MV-4-11 (cell line): ENCODE data around the gene NRSN2.

Experiments
- DNase-seq: peaks from one replicate; lab custom pipeline; 2025; lab: John Stamatoyannopoulos, UW

NRSN2 gene, protein sequence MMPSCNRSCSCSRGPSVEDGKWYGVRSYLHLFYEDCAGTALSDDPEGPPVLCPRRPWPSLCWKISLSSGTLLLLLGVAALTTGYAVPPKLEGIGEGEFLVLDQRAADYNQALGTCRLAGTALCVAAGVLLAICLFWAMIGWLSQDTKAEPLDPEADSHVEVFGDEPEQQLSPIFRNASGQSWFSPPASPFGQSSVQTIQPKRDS

DNA sequence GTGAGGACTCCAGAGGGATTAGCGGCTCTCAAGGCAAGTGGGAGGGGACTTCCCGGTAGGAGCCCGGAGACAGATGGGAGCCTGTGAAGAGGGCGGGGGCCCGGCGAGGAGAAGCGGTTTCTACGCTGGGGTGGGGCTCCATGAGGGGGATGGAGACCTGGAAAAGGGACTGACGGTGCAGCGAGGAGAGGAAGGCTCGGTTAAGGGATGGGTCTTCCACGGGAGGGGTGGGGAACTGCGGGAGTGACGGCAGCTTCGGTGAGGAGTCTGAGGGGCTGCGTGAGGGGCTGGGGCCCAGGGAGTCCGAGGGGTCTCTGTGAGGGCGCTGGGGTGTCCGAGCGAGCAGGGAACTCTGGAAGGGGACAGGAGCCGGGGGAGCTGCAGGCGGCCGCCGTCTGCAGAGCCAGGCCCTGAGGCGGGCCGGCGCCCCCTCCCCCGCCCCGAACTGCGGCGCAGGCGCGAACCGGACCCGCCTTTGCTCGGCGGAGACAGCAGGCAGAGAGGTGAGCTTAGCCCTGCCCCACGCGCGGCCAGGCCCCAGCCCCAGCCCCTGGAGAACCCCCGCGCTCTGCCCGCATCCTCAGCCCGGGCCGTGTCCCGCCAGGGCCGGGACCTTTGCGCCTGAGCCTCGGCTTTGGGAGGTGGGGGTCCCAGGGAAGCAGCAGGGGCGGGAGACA is at the start of gene NRSN2:
Gene NRSN2 (plus strand): TSS at position 472 of the 677 bp plus-strand sequence. CDS start 2,533 bp downstream, outside the sequence.
- DNase-seq = no peak

DNA sequence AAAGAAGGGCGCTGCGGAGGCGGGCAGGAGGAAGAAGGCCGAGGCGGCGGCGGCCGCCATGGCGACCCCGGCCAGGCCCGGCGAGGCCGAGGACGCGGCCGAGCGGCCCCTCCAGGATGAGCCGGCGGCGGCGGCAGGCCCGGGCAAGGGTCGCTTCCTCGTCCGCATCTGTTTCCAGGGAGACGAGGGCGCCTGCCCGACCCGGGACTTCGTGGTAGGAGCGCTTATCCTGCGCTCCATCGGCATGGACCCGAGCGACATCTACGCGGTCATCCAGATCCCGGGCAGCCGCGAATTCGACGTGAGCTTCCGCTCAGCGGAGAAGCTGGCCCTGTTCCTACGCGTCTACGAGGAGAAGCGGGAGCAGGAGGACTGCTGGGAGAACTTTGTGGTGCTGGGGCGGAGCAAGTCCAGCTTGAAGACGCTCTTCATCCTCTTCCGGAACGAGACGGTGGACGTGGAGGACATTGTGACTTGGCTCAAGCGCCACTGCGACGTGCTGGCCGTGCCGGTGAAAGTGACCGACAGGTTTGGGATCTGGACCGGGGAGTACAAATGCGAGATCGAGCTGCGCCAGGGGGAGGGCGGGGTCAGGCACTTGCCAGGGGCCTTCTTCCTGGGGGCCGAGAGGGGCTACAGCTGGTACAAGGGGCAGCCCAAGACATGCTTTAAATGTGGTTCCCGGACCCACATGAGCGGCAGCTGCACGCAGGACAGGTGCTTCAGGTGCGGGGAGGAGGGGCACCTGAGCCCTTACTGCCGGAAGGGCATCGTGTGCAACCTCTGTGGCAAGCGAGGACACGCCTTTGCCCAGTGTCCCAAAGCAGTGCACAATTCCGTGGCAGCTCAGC is 48.8 kb upstream of the NRSN2 start:
- peak; percentile 65 for DNase-seq

DNA sequence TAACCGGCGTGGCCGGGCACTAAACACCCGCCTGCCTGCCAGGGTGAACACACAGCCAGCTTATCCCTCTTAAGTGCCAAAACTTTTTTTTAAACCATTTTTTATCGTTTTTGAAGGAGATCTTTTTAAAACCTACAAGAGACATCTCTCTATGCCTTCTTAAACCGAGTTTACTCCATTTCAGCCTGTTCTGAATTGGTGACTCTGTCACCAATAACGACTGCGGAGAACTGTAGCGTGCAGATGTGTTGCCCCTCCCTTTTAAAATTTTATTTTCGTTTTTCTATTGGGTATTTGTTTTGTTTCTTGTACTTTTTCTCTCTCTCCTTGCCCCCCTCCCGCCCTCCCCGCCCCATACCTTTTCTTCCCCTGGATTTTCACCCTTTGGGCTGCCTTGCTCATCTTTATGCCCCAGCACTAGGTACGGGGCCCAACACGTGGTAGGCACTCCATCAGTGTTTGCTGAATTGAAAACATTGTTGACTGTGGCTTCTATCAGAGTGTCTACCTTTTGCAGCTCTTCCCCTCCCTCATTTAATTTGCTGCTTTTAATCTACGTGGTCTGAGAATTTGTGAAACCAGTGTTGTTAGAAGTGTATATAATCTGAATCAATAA is 48.0 kb upstream of the NRSN2 start:
- no peak for DNase-seq

DNA sequence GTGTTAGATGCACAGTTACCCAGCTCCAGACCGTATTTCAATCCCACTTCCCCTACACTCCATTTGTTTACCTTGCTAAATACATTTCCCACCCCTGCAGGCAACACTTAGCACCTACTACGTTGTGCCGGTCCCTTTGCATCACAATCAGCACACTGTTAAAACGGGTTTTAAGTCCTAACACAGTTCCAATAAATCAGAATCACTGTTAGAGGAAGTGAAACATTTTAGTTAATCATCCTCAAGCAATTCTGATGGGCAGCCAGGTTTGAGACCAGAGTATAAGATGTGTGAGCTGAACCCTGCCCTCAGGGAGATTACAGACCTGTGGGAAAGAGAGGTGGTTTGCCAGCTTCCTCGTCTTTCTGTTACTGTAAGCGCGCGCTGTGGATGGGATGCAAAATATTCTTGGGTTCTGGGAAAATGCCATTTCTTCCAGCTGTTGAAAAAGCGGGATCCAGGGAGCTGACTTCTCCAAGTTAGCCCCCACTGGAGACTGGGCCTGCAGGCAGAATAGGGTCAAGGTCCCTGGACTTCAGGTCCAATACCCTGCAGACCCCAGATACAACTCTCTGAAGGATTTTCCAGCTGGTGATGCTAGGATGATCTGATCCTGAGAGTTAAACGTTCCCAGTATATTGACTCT is 46.4 kb upstream of the NRSN2 start:
- DNase-seq = peak; percentile 66

DNA sequence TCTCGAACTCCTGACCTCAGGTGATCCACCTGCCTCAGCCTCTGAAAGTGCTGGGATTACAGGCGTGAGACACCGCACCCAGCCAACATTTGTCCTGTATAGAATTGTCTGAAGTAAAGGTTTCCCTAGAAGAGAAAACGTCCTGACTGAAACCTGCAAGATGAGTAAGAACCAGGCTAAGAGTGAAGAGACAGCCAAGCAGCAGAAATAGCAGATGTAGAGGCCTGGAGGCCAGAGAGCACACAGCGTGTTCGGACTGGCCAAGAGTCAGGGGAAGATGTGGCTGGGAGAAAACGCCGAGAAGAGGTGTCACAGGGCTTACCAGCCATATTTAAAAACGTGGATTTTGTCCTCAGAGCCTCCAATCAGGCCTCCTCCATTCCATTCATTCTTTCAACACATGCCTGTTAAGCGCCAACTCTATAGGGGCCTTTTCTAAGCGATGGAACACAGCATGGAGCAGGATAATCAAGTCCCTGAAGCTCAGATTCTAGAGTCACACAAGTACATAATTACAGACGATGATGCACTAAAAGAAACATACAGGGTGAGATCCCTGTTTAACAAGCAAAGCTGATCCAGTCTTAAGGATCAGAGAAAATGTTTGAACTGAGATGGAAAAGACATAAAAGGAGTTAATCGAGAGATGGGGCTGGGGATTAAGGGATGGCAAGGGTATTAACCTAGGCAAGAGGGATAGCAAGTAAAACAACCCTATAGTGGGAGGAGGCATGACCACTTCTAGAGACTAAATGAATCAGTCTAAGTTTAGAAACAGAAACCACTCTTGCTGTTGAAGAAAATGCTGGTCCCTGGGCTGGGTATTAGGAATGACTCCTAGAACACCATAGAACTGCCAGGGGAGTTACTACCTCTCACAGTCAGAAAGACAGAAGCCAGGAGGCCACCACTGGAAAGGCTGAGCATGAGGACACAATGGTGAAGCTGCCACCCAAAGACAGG is 44.7 kb upstream of the NRSN2 start:
- no peak for DNase-seq

DNA sequence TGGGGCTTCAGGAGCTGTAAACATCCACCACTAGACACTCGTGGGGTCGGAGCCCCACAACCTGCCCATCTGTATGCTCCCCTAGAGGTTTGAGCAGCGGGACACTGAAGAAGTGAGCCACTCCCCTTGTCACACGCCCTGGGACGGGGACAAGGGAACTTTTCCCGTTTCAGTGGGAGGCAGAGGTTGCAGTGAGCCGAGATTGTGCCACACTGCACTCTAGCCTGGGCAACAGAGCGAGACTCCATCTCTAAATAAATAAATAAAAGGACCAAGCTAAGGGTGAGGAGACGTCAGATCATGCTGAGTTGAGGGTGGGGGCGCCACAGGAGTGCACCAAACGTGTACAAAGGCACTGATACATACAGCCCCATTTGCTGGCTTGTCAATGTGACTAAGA is 41.2 kb upstream of the NRSN2 start:
- no peak for DNase-seq

DNA sequence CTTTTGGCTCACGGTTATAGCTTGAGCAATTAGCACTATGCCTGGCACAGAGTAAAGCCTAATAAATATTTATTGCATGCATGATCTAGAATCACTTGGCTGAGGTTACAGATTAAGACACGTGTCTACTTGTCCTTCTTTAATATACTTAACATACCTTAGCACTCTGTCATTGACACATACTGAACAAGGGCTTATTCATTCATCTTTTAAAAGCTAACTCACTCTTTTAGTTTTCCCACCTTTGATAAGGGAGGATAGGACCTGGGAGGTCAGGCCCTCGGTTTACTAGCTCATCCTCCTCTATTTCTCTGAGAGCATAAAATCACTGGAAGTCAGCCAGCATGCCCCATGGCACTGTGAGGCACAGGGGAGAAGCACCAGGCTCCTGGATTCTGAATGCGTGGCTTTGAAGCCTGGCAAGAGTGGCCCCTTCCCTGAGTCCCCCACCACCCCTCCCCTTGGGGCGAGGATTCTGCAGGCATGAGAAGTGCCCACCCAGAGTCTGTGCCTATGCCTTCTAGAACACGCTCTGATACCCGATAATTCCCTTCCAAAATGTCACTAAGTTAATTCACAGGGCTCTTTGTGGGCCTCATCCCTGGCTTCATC is 38.4 kb upstream of the NRSN2 start:
- no peak for DNase-seq

DNA sequence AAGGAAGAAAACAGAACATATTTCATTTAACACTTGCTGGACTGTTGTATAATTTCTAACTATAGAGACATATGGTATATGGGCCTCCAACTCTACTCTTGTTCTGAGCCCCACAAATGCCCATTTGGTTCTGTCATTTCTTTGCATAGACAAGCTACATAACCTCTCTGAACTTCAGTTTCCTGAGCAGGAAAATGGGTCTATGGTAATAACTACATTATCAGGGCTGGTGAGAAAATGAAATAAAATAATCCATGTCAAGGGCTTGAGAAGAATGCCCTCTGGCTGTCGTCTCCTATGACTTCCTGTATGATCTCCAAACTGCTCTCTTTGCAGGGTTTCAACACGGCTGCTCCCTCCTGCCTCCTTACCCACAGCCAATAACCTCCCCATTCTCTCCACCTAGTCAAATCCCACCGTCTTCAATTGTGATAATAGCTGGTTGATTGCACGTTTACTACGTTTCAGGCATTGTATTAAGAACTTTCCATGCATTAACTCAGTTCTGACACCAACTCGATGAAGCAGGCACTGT is 37.5 kb upstream of the NRSN2 start:
- DNase-seq = peak; percentile 32

DNA sequence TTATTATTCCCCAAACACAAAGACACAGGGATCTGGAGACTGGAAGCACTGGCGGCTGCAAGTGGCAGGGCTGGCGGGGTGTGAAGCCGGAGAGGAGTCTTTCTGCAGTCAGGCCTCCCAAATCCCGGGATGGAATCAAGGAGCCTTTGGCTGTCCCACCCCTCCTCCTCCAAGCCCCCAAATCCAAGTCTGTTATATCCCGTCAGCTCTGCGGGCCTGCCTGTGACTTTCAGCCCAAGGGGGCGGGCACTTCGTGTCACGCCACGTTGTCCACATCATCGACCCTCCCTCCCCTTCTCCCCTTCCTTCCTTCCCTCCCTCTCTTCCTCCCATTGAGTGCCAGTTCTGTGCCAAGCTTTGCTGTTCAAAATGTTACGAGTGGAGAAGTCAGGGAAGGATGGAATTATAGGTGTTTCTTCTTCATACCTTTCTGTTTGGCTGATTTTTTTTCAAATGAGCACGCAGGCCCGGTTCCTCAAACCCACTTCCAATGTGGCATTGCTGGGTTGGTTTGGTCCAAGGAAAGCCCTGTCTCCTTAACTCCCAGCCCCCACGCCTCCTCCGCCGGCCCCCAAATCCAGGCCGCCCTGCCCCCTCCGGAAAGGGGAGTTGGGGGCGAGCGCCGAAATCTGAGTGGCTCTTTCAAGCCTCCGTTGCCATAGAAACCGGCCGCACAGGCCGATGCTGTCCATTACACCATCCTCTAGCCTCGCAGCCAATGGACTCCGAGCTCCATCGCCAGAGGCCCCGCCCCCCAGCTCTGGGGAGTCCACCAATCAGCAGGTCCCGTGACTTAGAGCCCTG is 36.9 kb upstream of the NRSN2 start:
- DNase-seq = peak; percentile 98

DNA sequence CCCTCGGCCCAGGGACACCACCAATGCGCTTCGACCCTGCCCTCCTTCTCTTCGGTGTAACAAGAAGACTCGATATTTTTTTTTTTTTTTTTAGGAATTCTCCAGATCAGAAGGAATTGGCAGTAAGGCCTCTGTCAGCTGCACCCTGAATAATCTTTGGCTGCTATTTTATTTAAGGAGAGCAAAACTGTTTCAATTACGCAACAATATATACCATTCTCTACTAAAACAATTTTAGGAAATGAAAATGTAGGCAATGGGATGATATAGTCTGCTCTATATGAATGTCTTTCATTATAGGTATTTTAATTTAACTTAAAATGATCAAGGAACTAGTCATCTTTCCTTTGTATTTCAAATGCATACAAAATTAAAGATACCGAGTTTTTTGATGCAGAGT is 36.3 kb upstream of the NRSN2 start:
- no peak for DNase-seq

DNA sequence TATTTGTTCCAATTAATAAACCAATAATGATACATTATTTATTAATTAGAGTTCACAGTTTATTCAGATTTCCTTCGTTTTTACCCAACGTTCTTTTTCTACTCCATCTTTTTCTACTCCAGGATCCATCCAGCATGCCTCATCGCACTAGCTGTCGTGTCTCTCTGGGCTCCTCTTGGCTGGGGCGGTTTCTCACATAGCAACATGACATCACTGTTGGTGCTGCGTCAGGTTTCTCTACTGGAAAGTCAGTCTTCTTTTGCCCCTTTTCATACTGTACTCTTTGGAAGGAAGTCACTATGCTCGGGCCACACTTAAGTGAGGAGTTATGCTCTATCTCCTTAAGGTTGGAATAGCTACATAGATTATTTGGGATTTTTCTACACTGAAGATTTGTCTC is 35.3 kb upstream of the NRSN2 start:
- no peak for DNase-seq

DNA sequence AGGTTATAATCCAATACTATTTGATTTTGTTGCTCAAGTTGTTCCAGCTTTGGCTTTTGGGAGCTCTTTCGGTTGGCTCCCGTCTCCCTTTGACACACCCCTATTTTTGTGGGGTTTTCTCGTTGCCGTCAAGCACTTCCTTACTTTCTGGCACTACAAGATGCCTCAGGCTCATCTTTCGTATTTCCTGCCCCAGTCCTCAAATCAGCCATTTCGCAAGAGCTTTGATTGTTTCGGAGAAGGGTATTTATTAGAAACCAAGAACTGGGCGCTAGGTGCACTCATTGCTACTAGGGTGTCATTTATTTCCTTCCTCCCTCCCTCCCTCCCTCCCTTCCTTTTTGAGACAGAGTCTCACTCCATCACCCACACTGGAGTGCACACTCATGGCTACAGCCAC is 34.8 kb upstream of the NRSN2 start:
- peak; percentile 44 for DNase-seq

DNA sequence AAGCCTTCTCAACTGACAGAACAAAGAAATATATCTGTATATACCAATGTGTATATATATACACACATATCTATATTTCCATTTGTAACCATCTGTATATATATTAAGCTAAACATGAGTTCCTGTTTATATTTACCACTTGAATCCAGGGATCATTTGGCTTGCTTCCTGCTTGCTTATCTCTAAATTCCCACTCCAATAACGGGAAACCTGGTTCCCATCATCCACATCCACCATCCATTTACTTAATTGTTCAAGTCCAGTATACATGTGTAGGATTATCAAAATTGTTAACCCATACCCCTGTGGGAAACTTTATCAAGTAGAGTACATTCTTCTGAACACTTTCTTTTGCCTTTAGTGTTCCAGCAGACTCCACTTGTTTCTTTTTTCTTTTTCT is 34.0 kb upstream of the NRSN2 start:
- DNase-seq = no peak

DNA sequence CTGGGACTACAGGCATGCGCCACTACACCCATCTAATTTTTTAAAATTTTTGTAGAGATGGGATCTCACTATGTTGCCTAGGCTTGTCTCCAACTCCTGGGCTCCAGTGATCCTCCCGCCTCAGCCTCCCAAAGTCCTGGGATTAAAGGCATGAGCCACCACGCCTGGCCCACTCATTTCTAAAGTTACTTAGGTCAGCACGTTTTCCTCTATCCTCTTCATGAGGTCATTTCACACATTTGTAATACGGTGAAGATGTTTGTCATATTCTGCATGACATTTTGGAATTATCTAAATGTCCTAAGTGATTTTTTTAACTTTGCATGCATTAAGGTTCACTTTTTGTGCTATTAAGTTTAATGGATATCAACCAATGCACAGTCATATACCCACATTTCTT is 33.5 kb upstream of the NRSN2 start:
- no peak for DNase-seq

DNA sequence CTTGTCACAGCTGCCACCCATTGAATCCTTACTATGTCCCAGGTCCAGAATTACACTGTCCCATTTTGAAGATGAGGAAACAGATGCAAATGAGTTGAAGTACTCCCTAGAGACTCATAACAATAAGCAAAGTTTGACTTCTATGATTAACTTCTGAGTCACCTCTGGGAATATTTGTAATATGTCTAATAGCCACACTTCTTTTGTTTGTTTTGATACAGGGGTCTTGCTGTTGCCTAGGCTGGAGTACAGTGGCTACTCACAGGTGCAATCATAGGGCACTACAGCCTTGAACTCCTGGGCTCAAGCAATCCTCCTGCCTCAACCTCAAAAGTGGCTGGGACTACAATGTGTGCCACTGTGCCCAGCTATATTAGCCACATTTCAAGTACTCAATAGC is 33.0 kb upstream of the NRSN2 start:
- DNase-seq = no peak

DNA sequence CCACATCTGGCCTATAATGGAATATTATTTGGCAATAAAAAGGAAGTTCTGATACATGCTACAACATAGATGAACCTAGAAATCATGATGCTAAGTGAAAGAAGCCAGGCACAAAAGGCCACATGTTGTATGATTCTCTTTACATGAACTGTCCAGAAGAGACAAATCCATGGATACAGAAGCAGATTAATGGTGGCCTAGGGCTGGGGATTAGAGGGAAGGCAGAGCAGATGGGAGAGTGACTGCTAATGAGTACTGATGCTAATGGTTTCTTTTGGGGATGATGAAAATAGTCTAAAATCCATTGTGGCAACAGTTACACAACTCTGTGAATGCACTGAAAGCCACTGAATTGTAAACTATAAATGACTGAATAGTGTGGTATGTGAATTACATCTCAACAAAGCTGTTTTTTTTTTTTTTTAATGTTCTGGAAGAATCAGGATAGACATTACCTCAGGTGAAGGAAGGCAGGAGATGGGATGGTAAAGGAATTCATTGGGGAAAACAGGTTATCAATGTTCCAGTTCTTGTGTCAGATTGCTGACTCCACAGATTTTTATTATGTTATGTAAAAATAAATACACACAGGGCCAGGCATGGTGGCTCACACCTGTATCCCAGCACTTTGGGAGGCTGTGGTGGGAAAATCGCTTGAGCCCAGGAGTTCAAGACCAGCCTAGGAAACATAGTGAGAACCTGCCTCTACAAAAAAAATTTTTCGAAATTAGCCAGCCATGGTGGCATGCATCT is 30.4 kb upstream of the NRSN2 start:
- DNase-seq = no peak

DNA sequence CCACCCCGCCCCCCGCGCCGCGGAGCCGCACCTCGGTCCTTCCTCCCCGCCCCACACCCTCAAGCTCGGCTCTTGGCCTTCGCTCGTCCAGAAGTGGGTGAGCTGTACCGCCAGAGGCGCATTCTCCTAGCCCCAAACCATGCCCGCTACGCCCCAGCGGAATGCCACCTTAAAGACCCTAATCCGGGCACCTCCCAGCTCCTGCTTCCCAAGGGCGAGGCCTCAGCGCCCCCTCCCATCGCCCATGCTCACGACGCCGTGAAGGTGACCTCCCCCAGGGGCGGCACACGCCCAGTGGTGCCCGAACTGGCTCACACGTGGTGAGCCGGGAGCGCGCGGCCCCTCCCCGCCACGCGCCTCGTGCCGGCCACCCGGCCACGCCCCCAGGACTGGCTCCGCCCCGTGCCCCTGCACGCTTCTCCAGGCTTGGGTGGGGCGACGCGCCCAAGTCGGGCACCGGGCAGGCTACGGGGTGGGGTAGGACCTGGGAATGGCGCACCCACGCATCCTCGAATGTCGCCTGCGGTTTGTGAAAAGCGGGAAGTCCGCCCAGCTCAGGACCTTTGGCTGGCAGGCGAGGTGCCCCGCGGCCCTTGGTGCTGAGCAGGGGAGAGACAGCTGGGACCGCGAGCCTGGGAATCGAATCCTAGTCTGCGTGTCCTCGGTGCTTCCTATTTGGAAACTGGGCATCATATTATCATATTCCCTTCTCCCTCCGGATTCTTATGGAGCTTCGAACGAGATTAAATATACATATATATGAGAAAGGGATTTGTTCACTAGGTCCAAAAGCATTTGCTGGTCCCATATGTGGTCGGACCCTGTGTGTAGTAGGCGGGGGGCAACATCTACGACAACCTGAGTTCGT is 22.5 kb upstream of the NRSN2 start:
- DNase-seq = peak; percentile 80
